H1 (cell line): ENCODE results near the gene ADAMTS13. TPM values are rescaled to one million over a fixed set of nuclear protein-coding genes. Genes with fewer than 3 reads are reported as not detected.
A peak's percentile ranks its signal among the peaks of the same experiment; 100 is the strongest.

Experiments
- CTCF ChIA-PET: fragments of 300-600 bp; sonication (Branson Sonifier 250); formaldehyde crosslinking; loops from one replicate; lab custom pipeline; 2021; ENCODE audit not compliant: partially characterized antibody; lab: Charles Lee
- POLR2A ChIA-PET: fragments of 300-600 bp; sonication (Branson Sonifier 250); formaldehyde crosslinking; loops from one replicate; lab custom pipeline; 2021; ENCODE audit warnings: inconsistent platforms; ENCODE audit not compliant: partially characterized antibody; lab: Charles Lee
- DNase-seq, 2 experiments: peaks; one replicate each; pipeline versions ENCODE4 v3.0.0 to v3.0.0-alpha.2; 2010 to 2022; ENCODE audit warnings: low spot score in 2 of 2, low read depth in 1 of 2, mixed read lengths in 1 of 2
- FAIRE-seq: peaks from 2 replicates; lab custom pipeline; 2011; peaks lifted over from hg19 to GRCh38; lab: Jason Lieb, UNC
- H2AFZ ChIP-seq: 2 replicates; pipeline ENCODE4 v1.8.1; 2012; ENCODE audit warnings: low read length, inconsistent platforms
- H2AK5ac ChIP-seq: 2 replicates; pipeline ENCODE4 v1.6.1; 2013; ENCODE audit warnings: low read depth, low read length
- H2BK120ac ChIP-seq: replicated peaks from 2 replicates; pipeline ENCODE3; 2013; ENCODE audit warnings: low read depth, low read length, inconsistent platforms
- H2BK12ac ChIP-seq: 2 replicates; pipeline ENCODE4 v1.6.1; 2013; ENCODE audit warnings: low read depth, low read length
- H2BK15ac ChIP-seq: 2 replicates; pipeline ENCODE4 v1.6.1; 2013; ENCODE audit warnings: low read length
- H2BK20ac ChIP-seq: 2 replicates; pipeline ENCODE4 v1.6.1; 2013; ENCODE audit warnings: low read length
- H2BK5ac ChIP-seq: 2 replicates; pipeline ENCODE4 v1.6.1; 2013; ENCODE audit warnings: low read depth, low read length
- H3K14ac ChIP-seq: 2 replicates; pipeline ENCODE4 v1.6.1; 2013; ENCODE audit warnings: inconsistent platforms; ENCODE audit not compliant: insufficient read length
- H3K18ac ChIP-seq: 2 replicates; pipeline ENCODE4 v1.6.1; 2013; ENCODE audit warnings: low read length; ENCODE audit errors: extremely low read depth
- H3K23ac ChIP-seq: 2 replicates; pipeline ENCODE4 v1.6.1; 2013; ENCODE audit warnings: inconsistent platforms; ENCODE audit not compliant: insufficient read length
- H3K23me2 ChIP-seq: 2 replicates; pipeline ENCODE4 v1.6.1; 2013; ENCODE audit warnings: low read depth, low read length
- H3K27ac ChIP-seq: 2 replicates; pipeline ENCODE4 v1.6.1; 2011; ENCODE audit warnings: low read depth, low read length, inconsistent platforms
- H3K27me3 ChIP-seq, 4 experiments: replicated peaks in 1 of 4; 1 replicate in 1 of 4; 2 replicates in 3 of 4; pipeline versions ENCODE4 v1.6.1 to v1.8.1; 2011 to 2013; ENCODE audit warnings: low read length in 3 of 4, mild to moderate bottlenecking in 3 of 4, inconsistent platforms in 2 of 4, mixed read lengths in 2 of 4, moderate library complexity in 1 of 4; ENCODE audit not compliant: control insufficient read depth in 3 of 4, insufficient read depth in 3 of 4; ENCODE audit errors: extremely low read depth in 1 of 4
- H3K36me3 ChIP-seq, 4 experiments: 2 replicates each; pipeline versions ENCODE4 v1.6.1 to v1.8.1; 2011 to 2013; ENCODE audit warnings: mild to moderate bottlenecking in 4 of 4, low read length in 3 of 4, moderate library complexity in 2 of 4, control low read depth in 1 of 4, inconsistent platforms in 1 of 4; ENCODE audit not compliant: insufficient read depth in 4 of 4, control insufficient read depth in 2 of 4
- H3K4ac ChIP-seq: replicated peaks from 2 replicates; pipeline ENCODE3; 2013; ENCODE audit warnings: low read length, low read depth, mixed read lengths, inconsistent platforms; ENCODE audit not compliant: insufficient read length
- H3K4me1 ChIP-seq, 4 experiments: replicated peaks in 1 of 4; 1 replicate in 1 of 4; 2 replicates in 3 of 4; pipeline versions ENCODE4 v1.6.1 to v1.8.1; 2011 to 2013; ENCODE audit warnings: low read length in 3 of 4, inconsistent platforms in 2 of 4, mixed read lengths in 1 of 4; ENCODE audit not compliant: insufficient read depth in 4 of 4, control insufficient read depth in 3 of 4
- H3K4me2 ChIP-seq, 2 experiments: 2 replicates each; pipeline versions ENCODE4 v1.6.1 to v1.8.1; 2011 to 2013; ENCODE audit warnings: low read depth in 2 of 2, low read length in 2 of 2, control low read depth in 1 of 2, inconsistent platforms in 1 of 2, mild to moderate bottlenecking in 1 of 2; ENCODE audit not compliant: insufficient read depth in 1 of 2
- H3K4me3 ChIP-seq, 4 experiments: fragments of 200-600, 300-600 bp in 1 of 4; sonication (generic), shearing (Covaris generic), sonication (Bioruptor Twin) in 1 of 4; 2 replicates each; pipeline versions ENCODE4 v1.5.1 to v1.8.1; 2011 to 2016; ENCODE audit warnings: low read length in 4 of 4, low read depth in 3 of 4, control low read depth in 2 of 4, inconsistent platforms in 2 of 4, mild to moderate bottlenecking in 2 of 4, mixed read lengths in 1 of 4, moderate library complexity in 1 of 4; ENCODE audit not compliant: insufficient read depth in 2 of 4; ENCODE audit errors: extremely low read depth in 1 of 4
- H3K56ac ChIP-seq: replicated peaks from 2 replicates; pipeline ENCODE3; 2013; ENCODE audit warnings: low read depth, mild to moderate bottlenecking, mixed read lengths, low read length, inconsistent platforms; ENCODE audit not compliant: insufficient read length
- H3K79me1 ChIP-seq: 2 replicates; pipeline ENCODE4 v1.6.1; 2013; ENCODE audit warnings: low read depth, low read length, control low read depth
- H3K79me2 ChIP-seq, 2 experiments: 2 replicates each; pipeline versions ENCODE4 v1.6.1 to v1.8.1; 2012 to 2013; ENCODE audit warnings: low read length in 2 of 2, mild to moderate bottlenecking in 2 of 2, inconsistent platforms in 1 of 2; ENCODE audit not compliant: insufficient read depth in 2 of 2, control insufficient read depth in 1 of 2
- H3K9ac ChIP-seq, 4 experiments: replicated peaks in 1 of 4; 1 replicate in 1 of 4; 2 replicates in 3 of 4; pipeline versions ENCODE4 v1.6.1 to v1.8.1; 2011 to 2013; ENCODE audit warnings: low read depth in 3 of 4, low read length in 3 of 4, control low read depth in 2 of 4, mild to moderate bottlenecking in 2 of 4, moderate library complexity in 2 of 4, inconsistent platforms in 1 of 4; ENCODE audit errors: extremely low read depth in 1 of 4
- H3K9me3 ChIP-seq, 2 experiments: 2 replicates each; pipeline versions ENCODE4 v1.6.1 to v1.8.1; 2012 to 2013; ENCODE audit warnings: mild to moderate bottlenecking in 2 of 2, moderate library complexity in 2 of 2, control low read depth in 1 of 2, inconsistent platforms in 1 of 2, low read depth in 1 of 2, low read length in 1 of 2, mixed read lengths in 1 of 2; ENCODE audit not compliant: insufficient read depth in 2 of 2
- H4K20me1 ChIP-seq, 2 experiments: replicated peaks in 1 of 2; 2 replicates each; pipeline versions ENCODE3 to v1.8.1; 2011 to 2013; ENCODE audit warnings: inconsistent platforms in 2 of 2, low read length in 2 of 2, mild to moderate bottlenecking in 1 of 2; ENCODE audit not compliant: insufficient read depth in 2 of 2, control insufficient read depth in 1 of 2
- H4K5ac ChIP-seq: 2 replicates; pipeline ENCODE4 v1.6.1; 2013; ENCODE audit warnings: low read length, low read depth, mixed read lengths, inconsistent platforms; ENCODE audit not compliant: insufficient read length
- H4K8ac ChIP-seq: 2 replicates; pipeline ENCODE4 v1.8.0; 2013; ENCODE audit warnings: mild to moderate bottlenecking, moderate library complexity, low read length, inconsistent platforms; ENCODE audit not compliant: insufficient read depth; ENCODE audit errors: extremely low read depth
- H4K91ac ChIP-seq: replicated peaks from 2 replicates; pipeline ENCODE3; 2013; ENCODE audit warnings: low read length, mixed read lengths, inconsistent platforms; ENCODE audit not compliant: insufficient read length
- FOSL1 ChIP-seq: IDR thresholded peaks from 2 replicates; pipeline ENCODE4 v1.6.1; 2011; ENCODE audit warnings: mild to moderate bottlenecking, low read depth, low read length, moderate library complexity; ENCODE audit not compliant: insufficient read depth
- MAFK ChIP-seq: IDR thresholded peaks from 2 replicates; pipeline ENCODE4 v1.6.1; 2012; ENCODE audit warnings: low read depth, mild to moderate bottlenecking, improper control_type of control experiment, low read length
- NANOG ChIP-seq: IDR thresholded peaks from 2 replicates; pipeline ENCODE4 v1.6.1; 2011; ENCODE audit warnings: low read length, low read depth, mild to moderate bottlenecking, inconsistent platforms; ENCODE audit not compliant: insufficient read depth, poor library complexity, severe bottlenecking
- POLR2AphosphoS5 ChIP-seq: IDR thresholded peaks from 2 replicates; pipeline ENCODE4 v1.6.1; 2011; ENCODE audit warnings: low read depth, low read length
- RFX5 ChIP-seq: IDR thresholded peaks from 2 replicates; pipeline ENCODE4 v1.6.1; 2011; ENCODE audit warnings: low read depth, low read length, improper control_type of control experiment, borderline replicate concordance
- TAF1 ChIP-seq: IDR thresholded peaks from 2 replicates; pipeline ENCODE4 v1.6.1; 2011; ENCODE audit warnings: mild to moderate bottlenecking, low read depth, low read length
- TCF12 ChIP-seq: IDR thresholded peaks from 2 replicates; pipeline ENCODE4 v1.6.1; 2011; ENCODE audit warnings: low read depth, mild to moderate bottlenecking, low read length
- WGBS, 2 experiments: shearing (Covaris generic) in 1 of 2; methylation state at CpG; one replicate each; pipeline versions ENCODE4 v1.1.6 to v1.1.7; 2013 to 2015; ENCODE audit warnings: low lambda C conversion rate in 2 of 2, mixed read lengths in 2 of 2, inconsistent platforms in 1 of 2, low coverage in 1 of 2, missing lambda C conversion rate in 1 of 2; ENCODE audit not compliant: insufficient replicate concordance in 2 of 2, insufficient coverage in 1 of 2, insufficient read length in 1 of 2; ENCODE audit errors: extremely low coverage in 1 of 2, missing lambda C conversion rate in 1 of 2; 5-methylcytosine and 5-hydroxymethylcytosine counted together
- polyA plus RNA-seq, 7 experiments: library from polyadenylated mRNA; depleted of rRNA in 3 of 7; stranded (reverse) in 5 of 7; unstranded in 2 of 7; fragments of >200 nt in 5 of 7; fragments of 200-250 nt in 2 of 7; gene quantifications; 1 replicate in 5 of 7; 2 replicates in 1 of 7; 4 replicates in 1 of 7; pipeline versions ENCODE4 v1.2.1 to v1.2.3, GENCODE V29; 2011 to 2013; ENCODE audit warnings: missing spikeins in 2 of 7, mixed read lengths in 2 of 7
- total RNA-seq: library from RNA; stranded (reverse); fragmentation: NEBNext Ultra II Directional; extraction: Animal tissue kit (Norgen Biotek cat#: 25700); gene quantifications from 2 replicates; pipeline ENCODE4 v1.2.1, GENCODE V29; 2021
- TF ChIP-seq, protein P1 (sequence below): IDR thresholded peaks from 2 replicates; pipeline ENCODE4 v1.6.1; 2012; ENCODE audit warnings: inconsistent platforms
- TF ChIP-seq, protein P2 (sequence below): IDR thresholded peaks from 2 replicates; pipeline ENCODE4 v1.6.1; 2012; ENCODE audit warnings: low read length, inconsistent platforms
- TF ChIP-seq, protein P3 (sequence below): IDR thresholded peaks from 2 replicates; pipeline ENCODE4 v1.6.1; 2012; ENCODE audit warnings: inconsistent platforms

ADAMTS13 gene
- total and polyA plus RNA-seq, 2 of the 8 experiments (the other 6 are each of a cell fraction or from before 2014, with no cell fraction given) = 4.4 to 5.8 TPM

DNA sequence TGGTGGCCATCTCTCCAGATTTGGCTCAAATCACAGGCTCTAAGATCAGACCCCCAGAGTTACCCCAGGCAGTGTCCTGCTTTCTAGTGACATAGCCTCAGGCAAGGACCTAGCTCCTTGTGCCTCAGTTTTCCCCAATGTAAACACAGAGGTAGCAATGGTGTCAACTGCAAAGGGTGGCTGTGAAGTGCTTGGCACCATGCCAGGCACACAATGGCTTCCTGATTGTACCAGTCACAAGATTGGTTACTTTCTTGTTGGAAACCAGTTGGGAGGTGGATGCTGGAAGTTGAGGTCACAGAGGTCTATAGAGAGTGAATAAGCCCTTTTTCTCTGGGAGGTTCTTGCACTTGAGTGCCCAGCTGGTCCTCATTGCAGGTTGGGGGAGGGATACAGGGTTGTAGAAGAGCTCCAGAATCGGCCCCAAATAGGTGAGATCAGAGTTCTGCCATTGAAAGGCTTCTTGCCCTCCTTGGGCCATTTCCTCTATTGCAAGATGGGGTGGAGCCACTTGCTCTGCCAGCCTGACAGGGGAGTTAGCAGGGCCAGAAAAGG is 43.7 kb upstream of the ADAMTS13 start:
- H2AFZ ChIP-seq = no peak overlapping the region
- peaks cover 0 to 5% (median 0%) of the 10 kb centered on the region in 4 experiments; a peak in 1 of 7 replicates for H3K4me1 ChIP-seq
- H3K4me2 ChIP-seq = no peak overlapping the region
- no peak overlapping the region for H3K56ac ChIP-seq
- FAIRE-seq = no peak
- peaks cover 0 to under 1% (median 0%) of the 10 kb centered on the region in 4 experiments; a peak in 2 of 8 replicates for H3K36me3 ChIP-seq
- H4K8ac ChIP-seq = peak overlapping the region; percentile 71; the same call in 1 of the 2 replicates
- H2AK5ac ChIP-seq = no peak overlapping the region
- no peak overlapping the region for H3K4me3 ChIP-seq
- peaks cover 0 to 12% of the 10 kb centered on the region in 2 experiments; a peak in 3 of 4 replicates for H3K9me3 ChIP-seq
- H3K23ac ChIP-seq = no peak overlapping the region
- H4K5ac ChIP-seq = no peak overlapping the region
- H3K79me1 ChIP-seq = no peaks in the 10 kb centered on the region
- H3K14ac ChIP-seq = no peak overlapping the region
- peaks cover 2 to 17% of the 10 kb centered on the region in 2 experiments for H4K20me1 ChIP-seq
- CTCF ChIA-PET = interaction anchor here (0.5 to 5.4 kb wide), 10 partner anchors 11 to 218 kb away, joined by 3 to 33 read pairs (median 4); no protein-coding TSS in a partner anchor
- H3K4ac ChIP-seq = no peak overlapping the region
- H3K9ac ChIP-seq = no peak overlapping the region
- H2BK12ac ChIP-seq = no peak overlapping the region
- no peak overlapping the region for H3K18ac ChIP-seq
- H2BK15ac ChIP-seq = no peak overlapping the region
- DNase-seq = no peak
- peaks cover 4 to 19% of the 10 kb centered on the region in 2 experiments; a peak in 3 of 4 replicates for H3K79me2 ChIP-seq
- H3K27me3 ChIP-seq = peaks cover 0 to 11% (median 6%) of the 10 kb centered on the region in 4 experiments; a peak in 5 of 7 replicates
- H2BK5ac ChIP-seq = no peak overlapping the region
- 80% methylated on average over 1 of the region's 1 CpG; no CpG with 5 or more reads in 1 of the 2 experiments for WGBS, 2 experiments
- H3K27ac ChIP-seq = no peak overlapping the region
- no peak overlapping the region for H2BK20ac ChIP-seq
- POLR2A ChIA-PET = interaction anchor here (0.7 to 19.9 kb wide), 7 partner anchors 12 to 81 kb away, joined by 3 to 461 read pairs (median 4); partner anchors contain the start of genes CACFD1, MED22, REXO4 and RPL7A
- H2BK120ac ChIP-seq = no peak overlapping the region
- no peak overlapping the region for H4K91ac ChIP-seq
- H3K23me2 ChIP-seq = peaks cover 21% of the 10 kb centered on the region; the same call in 1 of the 2 replicates
- TF ChIP-seq TCF12 = no peak
- TF ChIP-seq, protein P1, sequence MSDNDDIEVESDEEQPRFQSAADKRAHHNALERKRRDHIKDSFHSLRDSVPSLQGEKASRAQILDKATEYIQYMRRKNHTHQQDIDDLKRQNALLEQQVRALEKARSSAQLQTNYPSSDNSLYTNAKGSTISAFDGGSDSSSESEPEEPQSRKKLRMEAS = no peak
- no peak for TF ChIP-seq POLR2AphosphoS5
- no peak for TF ChIP-seq RFX5
- TF ChIP-seq NANOG = no peak
- TF ChIP-seq TAF1 = no peak
- TF ChIP-seq, protein P2, sequence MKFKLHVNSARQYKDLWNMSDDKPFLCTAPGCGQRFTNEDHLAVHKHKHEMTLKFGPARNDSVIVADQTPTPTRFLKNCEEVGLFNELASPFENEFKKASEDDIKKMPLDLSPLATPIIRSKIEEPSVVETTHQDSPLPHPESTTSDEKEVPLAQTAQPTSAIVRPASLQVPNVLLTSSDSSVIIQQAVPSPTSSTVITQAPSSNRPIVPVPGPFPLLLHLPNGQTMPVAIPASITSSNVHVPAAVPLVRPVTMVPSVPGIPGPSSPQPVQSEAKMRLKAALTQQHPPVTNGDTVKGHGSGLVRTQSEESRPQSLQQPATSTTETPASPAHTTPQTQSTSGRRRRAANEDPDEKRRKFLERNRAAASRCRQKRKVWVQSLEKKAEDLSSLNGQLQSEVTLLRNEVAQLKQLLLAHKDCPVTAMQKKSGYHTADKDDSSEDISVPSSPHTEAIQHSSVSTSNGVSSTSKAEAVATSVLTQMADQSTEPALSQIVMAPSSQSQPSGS = no peak
- no peak for TF ChIP-seq FOSL1
- TF ChIP-seq, protein P3, sequence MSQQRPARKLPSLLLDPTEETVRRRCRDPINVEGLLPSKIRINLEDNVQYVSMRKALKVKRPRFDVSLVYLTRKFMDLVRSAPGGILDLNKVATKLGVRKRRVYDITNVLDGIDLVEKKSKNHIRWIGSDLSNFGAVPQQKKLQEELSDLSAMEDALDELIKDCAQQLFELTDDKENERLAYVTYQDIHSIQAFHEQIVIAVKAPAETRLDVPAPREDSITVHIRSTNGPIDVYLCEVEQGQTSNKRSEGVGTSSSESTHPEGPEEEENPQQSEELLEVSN = no peak
- TF ChIP-seq MAFK = no peak
